Right renal pelvis (tissue), 4 donors: Measurements from ENCODE around the gene ITGBL1. TPM values are rescaled to one million over a fixed set of nuclear protein-coding genes. Genes with fewer than 3 reads are reported as not detected.

Source experiments
- DNase-seq, 4 donors: peaks; one replicate each; pipeline ENCODE4 v3.0.0-alpha.2; 2013; ENCODE audit warnings: low read depth in 4 of 4, low spot score in 3 of 4, missing footprints in 1 of 4
- polyA plus RNA-seq, 4 donors: library from polyadenylated mRNA; unstranded; fragments of 120-200 nt; gene quantifications; one replicate each; pipeline ENCODE4 v1.2.1, GENCODE V29; 2013; ENCODE audit not compliant: insufficient read length in 4 of 4

The ITGBL1 gene, protein sequence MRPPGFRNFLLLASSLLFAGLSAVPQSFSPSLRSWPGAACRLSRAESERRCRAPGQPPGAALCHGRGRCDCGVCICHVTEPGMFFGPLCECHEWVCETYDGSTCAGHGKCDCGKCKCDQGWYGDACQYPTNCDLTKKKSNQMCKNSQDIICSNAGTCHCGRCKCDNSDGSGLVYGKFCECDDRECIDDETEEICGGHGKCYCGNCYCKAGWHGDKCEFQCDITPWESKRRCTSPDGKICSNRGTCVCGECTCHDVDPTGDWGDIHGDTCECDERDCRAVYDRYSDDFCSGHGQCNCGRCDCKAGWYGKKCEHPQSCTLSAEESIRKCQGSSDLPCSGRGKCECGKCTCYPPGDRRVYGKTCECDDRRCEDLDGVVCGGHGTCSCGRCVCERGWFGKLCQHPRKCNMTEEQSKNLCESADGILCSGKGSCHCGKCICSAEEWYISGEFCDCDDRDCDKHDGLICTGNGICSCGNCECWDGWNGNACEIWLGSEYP
- 1 to 10 TPM in 2 of 4 donors, under 1 TPM in 2; 0.45 to 2.8 (median 0.95) TPM for polyA plus RNA-seq

DNA sequence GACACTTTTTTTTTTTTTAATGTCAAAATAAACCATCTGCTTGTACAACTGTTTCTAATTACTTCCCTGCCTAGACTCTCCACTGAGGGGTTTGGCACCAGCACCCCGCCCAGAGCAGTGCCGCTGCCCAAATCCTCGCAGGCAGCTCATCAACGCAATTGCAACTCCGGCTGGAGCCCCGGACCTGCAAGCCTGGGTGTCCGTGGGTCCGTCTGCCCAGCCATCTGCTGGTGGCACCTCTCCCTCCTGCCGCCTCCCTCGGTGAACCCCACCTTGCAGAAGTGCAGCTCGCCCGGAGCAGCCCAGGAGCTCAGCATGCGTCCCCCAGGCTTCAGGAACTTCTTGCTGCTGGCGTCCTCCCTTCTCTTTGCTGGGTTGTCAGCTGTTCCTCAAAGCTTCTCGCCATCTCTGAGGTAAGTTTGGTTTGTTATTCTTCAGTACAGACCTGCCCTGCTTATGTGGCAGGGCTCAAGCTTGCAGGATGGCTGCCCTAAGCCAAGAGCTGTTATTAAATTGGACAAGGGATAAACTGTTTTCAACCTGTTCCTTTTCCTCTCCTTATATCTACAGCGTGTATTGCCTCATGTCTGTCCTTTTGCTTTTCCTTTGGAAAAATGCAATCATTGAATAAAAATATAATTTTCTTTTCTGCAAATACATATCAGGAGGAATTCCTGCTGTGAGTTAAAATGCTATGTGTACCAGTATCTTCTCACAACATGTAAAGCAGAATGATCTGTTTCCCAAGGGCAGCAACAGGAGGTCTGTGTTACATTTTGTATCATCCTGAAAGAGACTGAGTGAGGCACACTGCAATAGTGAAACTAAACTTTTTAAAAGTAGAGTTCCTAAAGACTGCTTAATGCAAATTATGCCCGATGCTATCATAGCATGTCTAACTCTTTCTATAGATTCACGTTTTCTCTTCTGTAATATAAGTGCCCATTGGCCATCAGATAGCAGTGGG is at the start of gene ITGBL1:
TSS of gene ITGBL1 (plus strand) at position 157 of the 967 bp plus-strand sequence. CDS start at position 316, 159 bp downstream.
- no peak for DNase-seq

DNA sequence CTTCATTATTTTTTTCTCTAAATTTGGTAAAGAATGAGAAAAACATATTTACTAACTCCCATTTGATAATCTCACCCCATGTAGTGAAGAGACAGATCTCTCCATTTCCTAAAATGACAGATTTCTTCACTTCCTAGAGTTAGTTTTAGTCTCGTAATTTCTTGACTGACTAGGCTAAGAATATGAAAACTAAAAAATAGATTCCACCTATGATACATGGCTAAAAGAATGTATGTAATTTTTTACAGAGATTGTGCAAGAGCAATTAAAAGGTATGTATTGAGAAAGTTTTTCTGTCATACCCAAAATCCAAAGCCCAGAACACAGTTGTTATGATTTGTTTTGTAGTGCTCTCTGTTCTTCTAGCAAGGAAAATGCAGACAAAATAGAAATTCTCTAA is 45.7 kb upstream of the ITGBL1 start:
- no peak for DNase-seq

DNA sequence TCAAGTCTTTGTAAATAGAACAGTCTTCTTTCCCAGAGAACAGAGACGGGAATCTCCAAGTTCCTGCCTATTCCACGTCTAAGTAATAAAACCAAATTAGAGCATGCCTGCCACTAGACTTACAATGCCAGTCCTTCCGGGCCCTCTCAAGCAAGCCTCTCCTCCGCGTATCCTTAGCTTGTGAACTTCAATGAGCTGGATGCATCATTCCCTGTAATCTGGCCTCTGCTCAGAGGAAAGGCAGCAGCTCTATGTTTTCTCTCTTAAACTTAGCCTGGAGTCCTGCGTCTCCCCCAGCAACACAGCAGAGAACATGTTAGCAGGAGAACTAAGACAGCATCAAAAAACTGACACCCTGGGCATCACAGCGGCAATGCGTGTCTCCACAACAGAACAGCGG is 44.3 kb upstream of the ITGBL1 start:
- DNase-seq = no peak

DNA sequence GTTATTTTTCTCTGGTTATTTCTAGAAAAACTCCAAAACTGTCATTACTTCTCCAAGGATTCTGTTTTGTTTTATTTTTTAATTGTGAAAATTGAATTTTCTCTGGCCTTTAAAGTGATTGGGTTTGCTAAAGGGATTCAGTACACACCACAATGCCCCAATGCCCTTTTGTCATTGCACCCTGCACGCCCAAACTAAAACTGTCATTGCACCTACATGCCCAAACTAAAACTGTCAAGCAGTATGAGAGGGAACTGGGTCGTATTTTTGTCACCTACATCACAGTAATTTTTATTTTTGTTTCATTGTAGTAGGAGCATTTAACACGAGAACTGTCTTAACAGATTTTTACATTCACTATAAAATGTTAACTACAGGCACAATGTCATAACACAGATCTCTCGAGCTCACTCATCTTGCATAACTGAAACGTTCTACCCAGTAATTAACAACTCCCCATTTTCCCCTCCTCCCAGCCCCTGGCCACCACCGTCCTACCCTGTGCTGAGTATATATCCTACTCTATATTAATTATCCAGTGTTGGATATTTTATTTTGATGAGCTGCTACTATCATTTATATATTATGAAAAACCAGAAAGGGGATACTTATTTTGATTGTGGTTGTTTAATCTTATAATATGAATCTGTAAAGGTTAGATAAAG is 43.4 kb upstream of the ITGBL1 start:
- DNase-seq = no peak

DNA sequence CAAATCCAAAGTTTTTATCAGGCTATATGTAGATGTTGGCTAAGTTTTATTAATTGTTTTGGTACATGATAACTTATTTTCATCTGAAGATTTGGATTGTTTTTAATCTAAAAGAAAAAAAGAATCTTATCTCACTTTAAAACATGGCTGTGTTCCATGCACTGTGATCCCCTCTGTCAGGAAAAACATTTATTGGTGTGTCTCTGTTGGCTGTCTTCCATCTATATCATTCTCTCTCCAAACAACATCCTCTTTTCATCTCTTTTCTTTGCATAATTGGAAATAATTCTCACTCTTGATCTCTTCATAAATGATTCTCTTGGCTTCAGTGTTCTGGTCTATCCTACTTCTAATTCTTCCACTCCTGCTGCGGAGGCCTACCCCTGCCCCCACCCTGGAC is 40.4 kb upstream of the ITGBL1 start:
- no peak for DNase-seq

- DNase-seq = no peak
These were observed 36.9 kb upstream of the ITGBL1 start for GRCh38 chr13:101415358-101416174.

DNA sequence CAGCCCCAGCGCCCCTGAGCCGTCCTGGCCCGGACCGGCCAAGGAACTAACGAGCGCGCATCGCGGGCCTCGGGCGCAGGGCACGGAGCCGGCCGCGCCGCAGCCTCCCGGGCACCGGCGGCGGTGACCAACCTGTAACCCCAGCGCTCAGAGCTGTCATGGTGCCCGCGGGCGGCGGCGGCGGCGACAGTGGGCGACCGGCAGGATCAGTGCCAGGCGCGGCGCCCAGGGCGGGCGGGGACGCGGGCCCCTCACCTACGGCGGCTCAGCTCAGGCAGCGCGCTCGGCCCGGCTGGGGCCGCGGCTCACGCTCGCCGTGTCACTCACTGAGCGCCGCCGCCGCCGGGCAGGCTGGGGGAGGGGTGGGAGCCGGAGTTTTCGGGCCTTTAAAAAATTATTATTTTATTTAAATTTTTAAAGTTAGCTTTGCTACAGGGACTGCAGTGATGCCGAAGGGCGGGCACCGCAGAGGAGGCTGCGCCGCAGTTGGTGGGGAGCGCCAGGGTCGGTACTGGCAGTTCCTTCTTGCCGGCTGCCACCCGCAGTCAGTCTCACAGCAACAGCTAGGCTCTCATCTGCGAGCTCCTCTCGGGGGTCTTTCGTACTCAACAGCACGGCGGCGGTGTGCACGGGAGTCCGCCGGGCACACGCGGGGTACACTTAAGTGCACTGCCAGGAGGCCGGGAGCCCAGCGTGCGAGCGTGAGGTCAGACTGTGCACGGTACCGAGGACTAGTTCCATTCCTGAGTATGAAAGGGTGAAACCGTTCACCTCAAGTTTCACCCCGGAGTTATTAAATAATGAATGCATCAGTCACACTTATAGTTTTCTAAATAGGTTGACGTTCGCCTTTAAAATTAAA is 36.1 kb upstream of the ITGBL1 start, which contains the start of gene NALCN:
TSS of gene NALCN (minus strand) at position 328 of the 862 bp plus-strand sequence. CDS start 17,382 bp downstream, outside the sequence.
- DNase-seq = no peak

- no peak for DNase-seq
These were observed 35.5 kb upstream of the ITGBL1 start for GRCh38 chr13:101417043-101417406.

GRCh38 chr13:101417501-101417900 is 35.0 kb upstream of the ITGBL1 start:
- DNase-seq = no peak

- DNase-seq = no peak
These were observed 28.6 kb upstream of the ITGBL1 start for GRCh38 chr13:101423872-101424271.

GRCh38 chr13:101424381-101425155 is 27.9 kb upstream of the ITGBL1 start:
- no peak for DNase-seq

GRCh38 chr13:101425156-101425471 is 27.4 kb upstream of the ITGBL1 start:
- no peak for DNase-seq

GRCh38 chr13:101425623-101426022 is 26.9 kb upstream of the ITGBL1 start:
- DNase-seq = no peak

DNA sequence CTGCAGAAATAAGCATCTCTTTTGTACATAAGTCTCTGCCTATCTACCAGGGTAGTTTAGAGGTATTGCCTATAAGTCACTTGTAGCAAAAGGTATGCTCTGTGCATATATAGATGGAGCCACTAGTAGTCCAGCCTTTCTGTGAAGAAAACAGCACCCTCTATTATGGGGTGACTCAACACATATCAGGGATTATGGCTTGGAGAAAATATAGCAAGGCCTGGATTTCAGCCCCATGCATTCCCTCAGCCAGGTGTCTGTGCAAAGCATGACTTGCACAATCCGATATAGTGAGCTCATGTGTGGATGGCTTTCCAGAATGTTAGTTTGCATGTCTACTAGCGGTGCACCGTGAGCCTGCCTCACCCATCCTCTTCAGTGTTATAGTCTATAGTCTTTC is 22.7 kb upstream of the ITGBL1 start:
- no peak for DNase-seq

DNA sequence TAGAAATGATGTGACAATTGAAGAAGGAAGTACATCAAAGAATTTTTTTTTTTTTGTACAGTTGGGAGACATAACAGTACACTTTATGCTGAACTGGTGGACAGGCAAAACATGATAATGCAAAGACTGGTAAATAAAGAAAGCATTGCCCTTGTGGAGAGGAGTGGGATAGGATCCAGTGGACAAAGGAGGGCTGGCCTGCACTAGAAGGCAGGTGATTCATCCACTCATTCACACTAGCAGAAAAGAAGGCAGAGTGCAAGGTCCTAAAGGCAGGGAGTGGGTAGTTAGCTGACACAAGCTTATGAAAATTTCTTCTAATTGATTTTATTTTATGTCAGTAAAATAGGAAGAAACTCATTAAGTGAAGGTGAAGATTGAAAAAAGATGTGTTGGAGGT is 18.6 kb upstream of the ITGBL1 start:
- no peak for DNase-seq

GRCh38 chr13:101434486-101434885 is 18.0 kb upstream of the ITGBL1 start:
- DNase-seq = no peak

- DNase-seq = no peak
These were observed 4.6 kb upstream of the ITGBL1 start for GRCh38 chr13:101447852-101448251.
